Activated CD8-positive, alpha-beta memory T cell treated with anti-CD3 and anti-CD28 coated beads, Interleukin-2, amount 50 U/mL, for 1 hour (primary cell): ENCODE measurements around the gene TTC34.

Experiments
- DNase-seq: peaks from one replicate; pipeline ENCODE4 v3.0.0-alpha.2; 2020; ENCODE audit errors: extremely low read depth

The TTC34 gene

GRCh38 chr1:2830761-2831425 is 29.4 kb upstream of the TTC34 start:
- DNase-seq, result no peak

DNA sequence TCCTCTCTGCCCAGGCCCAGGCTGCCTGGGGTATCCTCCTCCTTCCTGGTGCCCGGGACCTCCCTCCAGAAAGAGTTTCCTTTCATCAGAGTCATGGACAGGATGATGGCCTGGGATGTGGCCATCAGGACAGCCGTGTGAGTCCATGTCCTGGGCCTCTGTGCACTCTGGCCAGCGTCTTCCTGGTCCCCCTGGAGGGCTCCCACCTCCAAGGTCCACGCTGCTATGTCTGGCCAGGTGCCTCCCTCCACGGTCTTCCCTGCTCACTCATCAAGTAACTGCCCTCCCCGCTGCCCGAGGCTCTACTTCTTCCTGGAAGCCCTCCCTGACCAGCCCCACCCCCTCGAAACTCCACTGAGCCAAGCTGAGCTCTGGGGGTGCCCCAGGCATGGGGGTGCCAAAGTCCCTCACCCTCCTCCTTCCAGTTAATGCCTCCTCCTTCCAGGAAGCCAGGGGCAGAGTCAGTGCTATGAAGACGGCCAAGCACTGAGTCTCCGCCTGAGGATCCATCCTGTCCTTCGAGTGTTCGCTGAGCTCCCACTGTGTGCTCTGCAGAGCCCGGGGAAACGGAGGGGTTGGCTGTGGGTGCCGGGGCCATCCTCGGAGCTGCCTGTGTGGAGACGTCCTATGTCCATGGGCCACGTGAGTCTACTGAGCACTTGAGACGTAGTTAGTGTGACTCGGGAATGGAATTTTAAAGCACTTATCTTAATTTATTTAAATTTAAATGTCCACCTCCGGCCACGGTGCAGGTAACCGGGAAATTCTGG is 28.5 kb upstream of the TTC34 start:
- DNase-seq, result no peak

DNA sequence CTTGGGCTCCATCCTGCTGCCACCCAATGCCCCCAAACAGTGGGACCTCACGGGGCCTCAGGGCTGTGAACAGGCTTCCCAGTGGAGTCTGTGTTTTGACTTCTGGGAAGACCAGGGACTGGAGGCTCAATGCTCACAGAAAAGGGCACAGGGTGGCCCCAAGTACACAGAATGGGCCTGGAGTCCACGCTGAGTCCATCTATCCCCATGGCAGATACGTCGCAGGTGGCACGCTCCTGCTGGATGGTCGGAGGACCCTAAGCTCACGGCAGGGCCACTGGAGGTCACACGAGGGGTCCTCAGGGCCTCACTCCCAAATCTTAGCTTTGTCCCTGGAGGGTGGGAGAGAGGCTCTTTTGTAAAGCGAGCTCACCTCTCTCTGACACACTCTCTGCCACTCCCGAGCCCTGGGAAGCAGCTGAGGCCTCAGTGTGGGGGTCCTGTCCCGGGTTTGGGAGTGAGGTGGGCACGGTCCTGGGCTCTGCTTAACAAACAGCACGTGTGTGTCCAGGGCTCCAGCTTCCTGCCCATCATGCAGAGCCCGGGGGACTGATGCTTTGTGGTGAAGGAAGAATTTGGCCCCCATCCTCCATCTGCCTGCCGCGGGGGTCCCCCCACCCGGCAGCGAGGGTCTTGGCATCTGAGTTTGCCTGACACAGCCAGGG is 27.2 kb upstream of the TTC34 start:
- DNase-seq, result no peak

DNA sequence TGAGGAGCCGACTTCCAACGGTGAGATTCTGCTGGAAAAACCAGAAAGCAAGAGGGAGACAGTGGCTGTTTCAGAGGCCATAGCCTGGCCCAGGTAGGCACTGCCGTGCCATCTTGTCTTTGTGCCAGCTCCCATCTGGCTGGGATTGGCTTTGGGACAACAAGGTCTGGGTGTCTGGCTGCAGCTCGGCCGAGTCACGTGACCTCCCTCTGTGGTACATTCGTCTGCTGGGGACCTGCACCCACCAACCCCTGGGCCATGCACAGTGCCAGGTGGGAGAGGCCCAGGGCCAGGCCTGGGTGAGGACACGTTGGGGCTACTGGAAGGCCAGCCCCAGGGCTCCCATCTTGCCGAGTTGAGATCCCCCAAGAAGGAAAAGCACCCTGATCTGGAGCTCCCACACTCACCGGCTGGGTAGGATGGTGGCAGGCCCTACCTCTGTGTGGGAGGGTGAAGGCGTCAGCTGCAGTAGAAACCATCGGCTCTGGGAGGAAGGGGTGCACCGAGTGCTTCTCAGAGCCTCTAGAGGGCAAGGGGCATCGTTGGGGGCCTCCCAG is 25.3 kb upstream of the TTC34 start:
- no peak for DNase-seq

GRCh38 chr1:2826316-2826715 is 24.8 kb upstream of the TTC34 start:
- DNase-seq, result no peak

DNA sequence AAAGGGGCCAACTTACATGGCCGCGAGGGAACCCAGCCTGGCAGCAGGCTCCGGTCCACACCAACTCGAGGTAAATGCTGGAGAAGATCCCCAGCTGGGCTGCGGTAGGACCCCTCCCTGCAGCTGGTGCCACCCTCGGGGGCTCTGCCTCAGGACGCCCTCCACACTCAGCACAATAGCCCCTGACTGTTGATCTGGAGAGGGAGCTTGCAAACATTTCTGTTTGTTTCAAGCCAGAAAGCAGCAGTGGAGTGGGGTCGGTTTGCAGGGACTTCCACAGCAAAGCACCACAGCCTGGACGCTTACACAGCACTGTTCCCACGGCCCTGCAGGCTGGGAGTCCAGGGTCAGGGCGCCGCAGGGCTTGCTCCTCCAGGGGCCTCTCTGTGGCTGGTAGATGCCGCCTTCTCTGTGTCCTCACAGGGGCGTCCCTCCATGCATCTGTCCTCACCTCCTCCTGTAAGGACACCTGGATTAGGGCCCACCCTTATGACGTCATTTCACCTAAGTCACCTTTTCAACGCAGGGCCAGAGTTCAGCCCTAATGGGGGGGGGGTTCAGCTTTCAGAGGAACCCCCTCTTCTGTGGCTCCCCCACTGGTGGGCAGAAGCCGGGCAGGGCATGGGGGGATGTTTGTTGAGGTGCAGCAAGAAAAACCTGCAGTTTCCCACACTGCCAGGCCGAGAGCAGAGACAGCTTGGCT is 24.1 kb upstream of the TTC34 start:
- DNase-seq, result no peak

DNA sequence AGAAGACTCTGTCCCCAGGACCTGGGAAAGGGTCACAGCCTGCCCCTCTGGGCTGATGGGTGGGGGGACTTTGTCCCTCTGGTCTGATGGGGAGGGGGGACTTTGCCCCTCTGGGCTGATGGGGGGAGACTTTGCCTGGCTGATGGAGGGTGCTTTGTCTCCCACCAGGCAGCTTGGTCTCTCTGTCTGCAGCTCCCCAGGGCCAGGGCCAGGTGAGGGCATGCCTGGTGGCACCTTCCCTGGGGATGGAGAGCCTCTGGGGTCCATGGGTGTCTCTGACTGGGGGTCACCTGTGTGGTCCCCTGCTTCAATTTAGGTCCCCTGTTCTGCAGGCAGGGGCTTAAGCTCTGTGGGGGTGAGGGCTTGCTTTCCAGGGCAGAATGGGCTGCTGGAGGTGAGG is 23.5 kb upstream of the TTC34 start:
- DNase-seq, result no peak

GRCh38 chr1:2823921-2824610 is 22.6 kb upstream of the TTC34 start:
- no peak for DNase-seq

DNA sequence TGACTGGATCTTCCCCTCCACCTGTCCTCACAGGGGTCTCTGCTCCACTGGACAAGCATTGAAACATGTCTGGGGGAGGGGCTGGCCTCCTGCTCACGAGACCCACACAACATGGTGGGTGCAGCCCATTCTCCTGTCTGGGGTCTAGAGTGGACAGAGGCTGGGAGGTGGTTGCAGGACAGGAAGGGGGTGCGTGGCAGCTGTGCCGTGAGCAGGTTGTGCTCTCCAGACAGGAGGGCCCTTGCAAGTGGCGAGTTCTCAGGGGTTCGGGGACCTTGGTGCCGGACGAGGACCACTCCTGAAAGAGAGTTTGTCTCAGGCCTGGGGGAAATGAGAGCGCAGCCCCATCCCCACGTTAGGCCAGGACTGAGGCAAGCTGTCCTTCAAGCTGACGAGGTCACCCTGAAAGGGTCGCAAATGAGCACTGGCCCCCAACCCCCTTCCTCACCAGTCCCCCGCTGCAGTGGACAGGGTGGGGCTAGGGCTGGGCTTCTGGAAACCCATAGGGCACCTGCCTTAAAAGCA is 21.2 kb upstream of the TTC34 start:
- no peak for DNase-seq

DNA sequence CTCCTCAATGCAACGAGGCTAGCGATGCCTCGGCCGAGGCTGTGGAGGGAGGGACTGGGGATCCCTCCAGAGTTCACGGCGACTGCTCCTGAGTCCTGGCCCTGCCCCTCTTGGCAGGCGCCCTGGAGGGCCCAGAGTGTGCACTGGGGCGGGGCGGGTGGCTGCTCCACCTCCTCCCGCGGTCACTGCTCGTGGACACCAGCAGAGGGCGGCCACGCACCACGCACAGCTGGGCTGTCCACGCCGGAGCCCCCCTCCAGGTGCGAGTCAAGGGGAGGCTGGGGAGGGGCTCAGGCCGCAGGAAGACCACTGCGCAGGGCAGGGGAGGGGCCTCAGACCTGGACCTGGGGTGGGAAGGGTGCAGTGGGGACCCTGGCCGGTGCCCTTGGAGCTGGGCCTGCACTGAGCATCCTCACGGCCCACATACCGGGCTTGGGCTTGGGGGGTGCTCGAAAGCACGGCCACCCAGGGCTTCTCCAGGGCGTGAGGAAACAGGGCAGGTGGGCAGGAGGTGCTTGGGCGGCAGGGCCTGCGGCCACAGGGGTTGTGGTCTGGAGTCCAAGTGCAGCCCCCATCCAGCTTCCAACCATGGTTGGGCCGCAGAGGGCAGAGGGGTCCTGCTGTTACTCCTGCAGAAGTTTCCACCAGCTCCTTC is 20.6 kb upstream of the TTC34 start:
- no peak for DNase-seq

GRCh38 chr1:2821373-2821955 is 20.0 kb upstream of the TTC34 start:
- no peak for DNase-seq

- DNase-seq, result no peak
Observed at GRCh38 chr1:2820731-2821372, 19.4 kb upstream of the TTC34 start.

GRCh38 chr1:2819831-2820730 is 18.6 kb upstream of the TTC34 start:
- DNase-seq, result no peak

GRCh38 chr1:2819429-2819828 is 17.9 kb upstream of the TTC34 start:
- no peak for DNase-seq

GRCh38 chr1:2817784-2818564 is 16.5 kb upstream of the TTC34 start:
- DNase-seq, result no peak

DNA sequence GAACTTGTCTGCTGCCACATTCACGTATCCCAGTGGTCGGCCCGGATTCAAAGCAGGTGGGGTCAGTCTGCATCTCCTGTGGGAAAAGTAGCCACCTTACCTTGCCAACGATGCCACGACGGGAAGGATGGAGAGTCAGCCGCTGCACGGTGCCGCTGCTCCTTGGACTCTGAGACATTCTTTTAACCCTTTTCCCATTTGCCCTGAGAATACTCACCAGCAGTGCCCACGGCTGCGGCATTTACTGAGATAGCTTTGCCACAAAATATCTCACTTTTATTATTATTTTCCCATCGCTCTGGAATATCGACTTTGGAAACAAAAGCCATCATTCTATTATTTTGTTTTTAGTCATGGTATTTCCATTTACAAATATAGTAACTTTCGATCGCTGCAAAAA is 15.3 kb upstream of the TTC34 start:
- DNase-seq, result no peak

GRCh38 chr1:2815551-2815950 is 14.1 kb upstream of the TTC34 start:
- no peak for DNase-seq

DNA sequence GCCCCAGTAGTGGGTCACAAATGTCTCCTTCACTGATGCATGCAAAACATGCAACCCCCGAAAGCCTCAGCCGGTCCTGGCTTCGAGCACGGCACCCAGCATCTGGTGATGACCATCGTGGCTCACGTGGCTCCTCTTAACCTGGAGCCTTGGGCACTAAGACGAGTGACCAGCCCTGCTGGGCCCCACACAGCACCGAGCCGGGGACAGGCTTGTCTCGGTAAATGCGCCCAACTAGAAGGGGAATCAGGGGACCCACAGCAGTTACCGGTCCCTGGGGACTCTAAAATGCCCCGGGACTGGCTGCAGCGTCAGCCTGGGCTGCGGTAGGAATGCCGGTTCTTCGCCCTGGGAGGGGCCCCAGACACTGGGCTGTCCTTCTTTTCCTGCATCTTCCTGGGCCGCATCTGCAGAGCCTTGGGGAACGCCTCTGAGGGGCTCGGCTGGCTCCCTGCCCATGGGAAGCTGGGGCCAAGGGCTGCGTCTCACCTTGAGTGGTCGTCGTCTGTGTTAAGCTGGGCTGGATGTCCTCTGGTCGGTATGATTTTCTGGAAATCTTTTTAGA is 13.1 kb upstream of the TTC34 start:
- DNase-seq, result no peak
